MM.1S (cell line): ENCODE data around the gene RGS19.

ENCODE experiments used
- CTCF ChIP-seq: fragments of 300-600 bp; sonication (generic); IDR thresholded peaks from 2 replicates; pipeline ENCODE4 v1.5.1; 2016; ENCODE audit warnings: antibody characterized with exemption, low read length, mixed read lengths
- EZH2 ChIP-seq: fragments of 300-600 bp; sonication (generic); optimal IDR thresholded peaks from 2 replicates; pipeline ENCODE3; 2017; ENCODE audit warnings: low read depth, mild to moderate bottlenecking, antibody characterized with exemption, low read length, mixed read lengths
- EZH2phosphoT487 ChIP-seq: fragments of 300-600 bp; sonication (generic); IDR thresholded peaks from 2 replicates; pipeline ENCODE4 v1.6.1; 2018; ENCODE audit warnings: antibody characterized with exemption, low read length

GRCh38 chr20:64030371-64031134 lies 48.8 kb downstream of the RGS19 start:
- no peak for TF ChIP-seq CTCF
- TF ChIP-seq EZH2phosphoT487: no peak
- no peak for TF ChIP-seq EZH2
